Esophagus squamous epithelium (tissue), 5 donors: ENCODE results near the gene SLC12A4. TPM values are rescaled to one million over a fixed set of nuclear protein-coding genes. Genes with fewer than 3 reads are reported as not detected.

Source experiments
- DNase-seq: peaks from one replicate; lab custom pipeline; 2025; lab: John Stamatoyannopoulos, UW
- H3K27ac ChIP-seq, 4 donors: fragments of 200-600 bp; sonication (generic); one replicate each; pipeline ENCODE4 v1.5.1; 2016 to 2019; ENCODE audit warnings: mild to moderate bottlenecking in 1 of 4
- H3K27me3 ChIP-seq, 4 donors: fragments of 200-600 bp; sonication (generic); 1 replicate in 3 of 4; 2 replicates in 1 of 4; pipeline versions ENCODE4 v1.5.1 to v1.6.0; 2017 to 2021; ENCODE audit warnings: antibody characterized with exemption in 1 of 4
- H3K36me3 ChIP-seq, 3 donors: fragments of 200-600 bp; sonication (generic); one replicate each; pipeline ENCODE4 v1.5.1; 2016 to 2019
- H3K4me1 ChIP-seq, 3 donors: fragments of 200-600 bp; sonication (generic); one replicate each; pipeline ENCODE4 v1.5.1; 2017 to 2019
- H3K4me3 ChIP-seq, 4 donors: fragments of 200-600 bp; sonication (generic); 1 replicate in 3 of 4; 2 replicates in 1 of 4; pipeline ENCODE4 v1.5.1; 2016 to 2019; ENCODE audit warnings: mild to moderate bottlenecking in 2 of 4, moderate library complexity in 1 of 4
- H3K9me3 ChIP-seq, 3 donors: fragments of 200-600 bp; sonication (generic); one replicate each; pipeline ENCODE4 v1.5.1; 2016 to 2019
- POLR2A ChIP-seq, 4 donors: fragments of 450-650 bp; IDR thresholded peaks; one replicate each; pipeline ENCODE4 v1.6.1; 2017; ENCODE audit warnings: antibody characterized with exemption in 4 of 4, mild to moderate bottlenecking in 4 of 4, moderate library complexity in 3 of 4
- WGBS, 2 donors: methylation state at CpG; one replicate each; pipeline ENCODE4 v1.1.5; 2018; 5-methylcytosine and 5-hydroxymethylcytosine counted together
- intact Hi-C: fragments of 100-400 bp; cut with DNase I; formaldehyde crosslinking; loops from one replicate; pipeline ENCODE4 v1.15.0; 2022
- total RNA-seq, 4 donors: library from RNA; depleted of rRNA; stranded (reverse); fragments of >200 nt; gene quantifications; one replicate each; pipeline ENCODE4 v1.1.0, GENCODE V29; 2016
- TF ChIP-seq, protein P1 (sequence below), 6 experiments: fragments of 450-650 bp in 4 of 6; fragments of 200-600 bp in 2 of 6; sonication (generic) in 2 of 6; IDR thresholded peaks; one replicate each; pipeline ENCODE4 v1.5.1; 2016 to 2019; ENCODE audit warnings: antibody characterized with exemption in 6 of 6, mild to moderate bottlenecking in 4 of 6, moderate library complexity in 4 of 6
- donor health status: DM: yes; HTN: yes; CAD: no.

Gene SLC12A4
- total RNA-seq, 4 donors from 2014 or later = 7.4 to 29.8 (median 18.2) TPM

DNA sequence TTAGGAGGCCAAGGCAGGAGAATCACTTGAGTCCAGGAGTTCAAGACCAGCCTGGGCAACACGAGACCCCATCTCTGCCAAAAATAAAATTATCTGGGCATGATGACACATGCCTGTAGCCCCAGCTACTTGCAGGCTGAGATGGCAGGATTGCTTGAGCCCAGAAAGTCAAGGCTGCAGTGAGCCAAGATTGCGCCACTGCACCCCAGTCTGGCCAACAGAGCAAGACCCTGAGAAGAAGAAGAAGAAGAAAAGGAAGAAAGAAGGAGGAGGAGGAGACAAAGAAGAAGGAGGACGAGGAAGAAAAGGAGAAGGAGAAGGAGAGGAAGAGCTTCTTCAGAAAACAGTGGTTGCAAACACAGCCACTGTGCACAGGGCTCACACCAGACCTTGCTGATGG is 20.2 kb upstream of the SLC12A4 start:
- Histone ChIP-seq H3K27ac (no peak overlapping the region), H3K4me3 (no peak overlapping the region), H3K27me3 (no peaks in the 10 kb centered on the region), H3K4me1 (peaks cover 10 to 32% (median 16%) of the 10 kb centered on the region in 3 donors), H3K9me3 (no peaks in the 10 kb centered on the region), H3K36me3 (no peaks in the 10 kb centered on the region)
- no peak for TF ChIP-seq POLR2A (IDR thresholded peaks at IDR 0.05)
- TF ChIP-seq, protein P1, sequence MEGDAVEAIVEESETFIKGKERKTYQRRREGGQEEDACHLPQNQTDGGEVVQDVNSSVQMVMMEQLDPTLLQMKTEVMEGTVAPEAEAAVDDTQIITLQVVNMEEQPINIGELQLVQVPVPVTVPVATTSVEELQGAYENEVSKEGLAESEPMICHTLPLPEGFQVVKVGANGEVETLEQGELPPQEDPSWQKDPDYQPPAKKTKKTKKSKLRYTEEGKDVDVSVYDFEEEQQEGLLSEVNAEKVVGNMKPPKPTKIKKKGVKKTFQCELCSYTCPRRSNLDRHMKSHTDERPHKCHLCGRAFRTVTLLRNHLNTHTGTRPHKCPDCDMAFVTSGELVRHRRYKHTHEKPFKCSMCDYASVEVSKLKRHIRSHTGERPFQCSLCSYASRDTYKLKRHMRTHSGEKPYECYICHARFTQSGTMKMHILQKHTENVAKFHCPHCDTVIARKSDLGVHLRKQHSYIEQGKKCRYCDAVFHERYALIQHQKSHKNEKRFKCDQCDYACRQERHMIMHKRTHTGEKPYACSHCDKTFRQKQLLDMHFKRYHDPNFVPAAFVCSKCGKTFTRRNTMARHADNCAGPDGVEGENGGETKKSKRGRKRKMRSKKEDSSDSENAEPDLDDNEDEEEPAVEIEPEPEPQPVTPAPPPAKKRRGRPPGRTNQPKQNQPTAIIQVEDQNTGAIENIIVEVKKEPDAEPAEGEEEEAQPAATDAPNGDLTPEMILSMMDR (IDR thresholded peaks at IDR 0.05) = no peak
- 67 to 71% methylated on average over 3 of the region's 3 CpGs for WGBS, 2 donors
- no peak for DNase-seq
- intact Hi-C loops = no loop called here

DNA sequence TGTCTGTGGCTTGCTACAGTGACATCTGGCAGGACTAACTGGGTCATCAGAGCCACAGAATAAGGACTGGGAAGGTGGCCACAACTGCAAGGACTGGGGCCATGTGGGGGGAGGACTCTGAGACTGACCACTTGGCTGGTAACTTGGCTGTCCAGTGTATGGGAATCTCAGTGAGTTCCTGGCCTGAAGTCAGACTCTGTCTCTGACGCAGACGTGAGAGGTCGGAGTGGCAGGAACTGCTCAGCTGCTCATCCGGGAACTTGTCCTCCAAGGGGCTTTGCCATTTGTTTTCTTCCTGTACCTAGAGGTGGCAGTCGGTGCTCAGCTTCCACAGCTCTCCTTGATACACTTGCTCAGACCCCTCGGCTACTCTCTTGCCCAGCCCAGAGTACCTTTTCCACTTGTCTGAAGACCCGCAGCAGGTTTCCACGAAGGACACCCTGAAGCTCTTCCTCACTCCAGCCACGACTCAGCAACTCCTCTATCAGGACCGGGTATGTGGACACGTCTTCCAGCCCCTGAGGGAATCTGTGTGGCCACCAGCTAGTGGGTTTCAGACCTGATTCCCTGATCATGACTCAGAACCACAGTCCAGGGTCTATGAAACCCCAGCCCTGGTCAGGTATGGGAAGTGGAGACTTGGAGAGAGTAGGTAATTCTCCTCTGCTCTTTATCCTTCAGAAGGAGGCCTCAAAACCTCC is 19.2 kb upstream of the SLC12A4 start:
- intact Hi-C loops = no loop called here
- WGBS, 2 donors = 66 to 79% methylated on average over 10 of the region's 11 CpGs
- H3K4me3 ChIP-seq = no peak overlapping the region
- no peaks in the 10 kb centered on the region for H3K9me3 ChIP-seq
- DNase-seq = no peak
- no peaks in the 10 kb centered on the region for H3K36me3 ChIP-seq
- TF ChIP-seq, protein P1 (IDR thresholded peaks at IDR 0.05) = no peak
- TF ChIP-seq POLR2A (IDR thresholded peaks at IDR 0.05) = no peak
- H3K27me3 ChIP-seq = no peaks in the 10 kb centered on the region
- peaks cover 0 to 26% (median 11%) of the 10 kb centered on the region in 3 donors for H3K4me1 ChIP-seq
- peak overlapping the region in 1 of 4 donors; percentile 7 for H3K27ac ChIP-seq

DNA sequence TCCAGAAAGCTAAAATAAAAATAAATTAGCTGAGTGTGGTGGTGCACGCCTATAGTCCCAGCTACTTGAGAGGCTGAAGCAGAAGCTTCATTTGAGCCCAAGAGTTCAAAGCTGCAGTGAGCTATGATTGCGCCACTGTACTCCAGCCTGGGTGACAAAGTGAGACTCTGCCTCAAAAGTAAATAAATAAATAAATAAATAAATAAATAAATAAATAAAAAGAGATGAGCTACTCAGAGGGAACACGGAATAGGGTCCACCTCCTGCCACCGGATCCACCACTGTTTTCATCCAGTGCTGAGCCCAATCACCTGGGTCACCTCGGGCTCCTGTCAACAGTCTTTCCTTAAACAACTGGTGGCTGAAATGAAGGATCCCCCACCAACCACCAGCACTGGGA is 18.5 kb upstream of the SLC12A4 start:
- TF ChIP-seq, protein P1 (IDR thresholded peaks at IDR 0.05) = no peak
- no peak for TF ChIP-seq POLR2A (IDR thresholded peaks at IDR 0.05)
- Histone ChIP-seq H3K9me3 (no peaks in the 10 kb centered on the region), H3K27ac (peak overlapping the region in 1 of 4 donors; percentile 7), H3K4me3 (no peak overlapping the region), H3K27me3 (no peaks in the 10 kb centered on the region), H3K36me3 (no peaks in the 10 kb centered on the region), H3K4me1 (peaks cover 0 to 26% (median 11%) of the 10 kb centered on the region in 3 donors)
- 88 to 96% methylated on average over 5 of the region's 5 CpGs for WGBS, 2 donors
- no peak for DNase-seq
- intact Hi-C loops = no loop called here

DNA sequence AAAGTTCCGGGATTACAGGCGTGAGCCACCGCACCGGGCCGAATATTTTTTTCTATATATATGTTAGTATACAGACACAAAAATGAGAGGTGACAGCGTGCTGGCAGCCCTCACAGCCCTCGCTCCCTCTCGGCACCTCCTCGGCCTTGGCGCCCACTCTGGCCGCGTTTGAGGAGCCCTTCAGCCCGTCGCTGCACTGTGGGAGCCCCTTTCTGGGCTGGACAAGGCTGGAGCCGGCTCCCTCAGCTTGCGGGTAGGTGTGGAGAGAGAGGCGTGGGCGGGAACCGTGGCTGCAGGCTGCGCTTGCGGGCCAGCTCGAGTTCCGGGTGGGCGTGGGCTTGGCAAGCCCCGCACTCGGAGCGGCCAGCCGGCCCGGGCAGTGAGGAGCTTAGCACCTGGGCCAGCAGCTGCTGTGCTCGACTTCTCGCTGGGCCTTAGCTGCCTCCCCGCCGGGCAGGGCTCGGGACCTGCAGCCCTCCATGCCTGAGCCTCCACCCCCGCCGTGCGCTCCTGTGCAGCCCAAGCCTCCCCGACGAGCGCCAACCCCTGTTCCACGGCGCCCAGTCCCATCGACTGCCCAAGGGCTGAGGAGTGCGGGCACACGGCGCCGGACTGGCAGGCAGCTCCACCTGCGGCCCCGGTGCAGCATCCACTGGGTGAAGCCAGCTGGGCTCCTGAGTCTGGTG is 13.7 kb upstream of the SLC12A4 start:
- Histone ChIP-seq H3K36me3 (no peaks in the 10 kb centered on the region), H3K27me3 (peaks cover 0 to 23% (median 0%) of the 10 kb centered on the region in 4 donors), H3K27ac (no peak overlapping the region), H3K4me1 (peaks cover 0 to 26% (median 11%) of the 10 kb centered on the region in 3 donors), H3K9me3 (no peaks in the 10 kb centered on the region), H3K4me3 (no peak overlapping the region)
- intact Hi-C loops = no loop called here
- no peak for DNase-seq
- 98% methylated on average over 12 to 13 of the region's 49 CpGs for WGBS, 2 donors
- TF ChIP-seq POLR2A (IDR thresholded peaks at IDR 0.05) = no peak
- TF ChIP-seq, protein P1 (IDR thresholded peaks at IDR 0.05) = no peak
